IPS-15b (cell line): Measurements from ENCODE around the gene MAP3K3.

ENCODE experiments used
- H3K27me3 ChIP-seq: one replicate; pipeline ENCODE4 v1.6.1; 2013; ENCODE audit warnings: low read length; ENCODE audit not compliant: control insufficient read depth, insufficient read depth
- H3K36me3 ChIP-seq: one replicate; pipeline ENCODE4 v1.6.1; 2013; ENCODE audit warnings: low read length; ENCODE audit not compliant: control insufficient read depth, insufficient read depth
- H3K4me1 ChIP-seq: one replicate; pipeline ENCODE4 v1.6.1; 2013; ENCODE audit warnings: mild to moderate bottlenecking, low read length; ENCODE audit not compliant: control insufficient read depth, insufficient read depth
- H3K4me3 ChIP-seq: one replicate; pipeline ENCODE4 v1.5.1; 2013; ENCODE audit warnings: low read depth, low read length
- H3K9ac ChIP-seq: one replicate; pipeline ENCODE4 v1.6.1; 2013; ENCODE audit warnings: low read depth, mild to moderate bottlenecking, low read length
- H3K9me3 ChIP-seq: one replicate; pipeline ENCODE4 v1.6.1; 2013; ENCODE audit warnings: mild to moderate bottlenecking, low read length; ENCODE audit not compliant: control insufficient read depth, insufficient read depth

The MAP3K3 gene

DNA sequence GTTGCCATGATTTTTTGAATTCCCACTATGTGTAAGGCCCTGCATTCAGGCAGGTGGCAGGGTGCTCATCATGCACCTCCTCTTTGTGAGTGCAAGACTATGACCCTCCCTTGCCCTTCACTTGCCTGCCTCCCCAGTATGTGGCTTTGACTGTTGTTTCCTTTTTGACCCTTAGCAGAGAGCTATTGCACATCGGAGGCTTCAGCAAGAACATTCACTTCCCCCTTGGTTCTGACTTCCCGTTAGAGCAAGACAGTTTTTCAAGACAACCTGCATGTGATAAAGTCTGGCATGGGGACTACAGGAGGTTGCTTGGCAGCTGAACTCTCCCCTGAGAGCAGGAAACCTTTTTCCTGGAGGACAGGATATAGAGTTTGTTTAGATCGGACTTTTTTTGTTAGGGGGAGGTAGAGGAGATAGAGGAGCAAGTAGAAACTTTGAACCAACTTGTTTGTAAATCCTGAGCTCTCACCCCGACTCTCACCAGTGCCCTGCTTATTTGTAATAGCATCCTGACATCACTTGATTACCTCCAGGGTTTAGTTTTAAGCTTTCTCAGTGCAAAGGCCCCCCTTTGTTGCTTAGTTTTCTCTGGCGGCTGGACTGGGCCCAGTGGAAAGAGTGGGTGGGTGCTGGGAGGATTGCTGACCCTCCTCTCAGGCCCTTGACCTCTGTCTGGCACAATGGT, 43.5 kb downstream of the MAP3K3 start:
- H3K4me3 ChIP-seq = no peak overlapping the region
- H3K4me1 ChIP-seq = no peaks in the 10 kb centered on the region
- no peak overlapping the region for H3K9ac ChIP-seq
- no peaks in the 10 kb centered on the region for H3K27me3 ChIP-seq
- H3K36me3 ChIP-seq = no peaks in the 10 kb centered on the region
- H3K9me3 ChIP-seq = no peaks in the 10 kb centered on the region

DNA sequence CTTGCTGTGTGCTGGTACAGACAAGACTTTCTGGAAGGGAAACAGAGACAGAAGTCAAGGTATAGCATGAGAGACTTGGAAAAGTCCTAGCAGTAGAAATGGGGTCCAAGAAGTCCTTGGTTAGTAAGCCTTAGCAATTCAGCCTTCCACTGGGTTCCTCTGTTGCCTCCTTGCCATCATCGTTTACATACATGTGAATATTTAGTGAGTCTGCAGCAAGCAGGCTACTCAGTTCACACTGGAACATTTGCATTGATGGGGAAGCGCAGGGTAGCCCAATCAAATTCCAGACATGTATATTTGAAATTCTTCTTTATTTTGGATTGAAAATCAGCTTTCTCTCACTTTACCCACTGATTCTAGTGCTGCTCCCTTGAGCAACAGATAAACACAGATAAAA, 50.6 kb downstream of the MAP3K3 start:
- H3K36me3 ChIP-seq = no peaks in the 10 kb centered on the region
- peaks cover 4% of the 10 kb centered on the region for H3K4me1 ChIP-seq

DNA sequence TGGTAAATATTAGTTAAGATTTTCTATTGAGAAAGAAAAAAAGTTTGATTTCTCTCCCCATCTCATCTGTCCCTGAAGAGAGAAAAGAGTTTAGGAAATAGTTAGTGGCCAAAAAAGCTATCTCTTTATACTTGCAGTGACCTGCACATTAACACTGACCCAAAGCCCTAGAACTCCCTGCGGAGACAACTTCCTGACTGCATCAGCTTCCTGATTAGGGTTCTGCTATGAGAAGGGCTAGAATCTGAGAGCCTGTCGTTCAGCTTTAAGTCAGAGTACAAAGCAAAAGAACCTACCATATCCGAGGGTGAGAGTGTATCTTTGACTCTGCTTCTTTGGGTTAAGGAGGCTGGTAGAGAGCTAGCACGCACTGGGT, 53.0 kb downstream of the MAP3K3 start:
- Histone ChIP-seq H3K4me3 (no peak overlapping the region), H3K4me1 (peaks cover 4% of the 10 kb centered on the region), H3K9ac (no peak overlapping the region), H3K36me3 (no peaks in the 10 kb centered on the region), H3K9me3 (no peaks in the 10 kb centered on the region), H3K27me3 (no peaks in the 10 kb centered on the region)

More for the DNA sequence above, 50.6 kb downstream of the MAP3K3 start:
- Histone ChIP-seq H3K9ac (no peak overlapping the region), H3K4me3 (no peak overlapping the region), H3K27me3 (no peaks in the 10 kb centered on the region), H3K9me3 (no peaks in the 10 kb centered on the region)

DNA sequence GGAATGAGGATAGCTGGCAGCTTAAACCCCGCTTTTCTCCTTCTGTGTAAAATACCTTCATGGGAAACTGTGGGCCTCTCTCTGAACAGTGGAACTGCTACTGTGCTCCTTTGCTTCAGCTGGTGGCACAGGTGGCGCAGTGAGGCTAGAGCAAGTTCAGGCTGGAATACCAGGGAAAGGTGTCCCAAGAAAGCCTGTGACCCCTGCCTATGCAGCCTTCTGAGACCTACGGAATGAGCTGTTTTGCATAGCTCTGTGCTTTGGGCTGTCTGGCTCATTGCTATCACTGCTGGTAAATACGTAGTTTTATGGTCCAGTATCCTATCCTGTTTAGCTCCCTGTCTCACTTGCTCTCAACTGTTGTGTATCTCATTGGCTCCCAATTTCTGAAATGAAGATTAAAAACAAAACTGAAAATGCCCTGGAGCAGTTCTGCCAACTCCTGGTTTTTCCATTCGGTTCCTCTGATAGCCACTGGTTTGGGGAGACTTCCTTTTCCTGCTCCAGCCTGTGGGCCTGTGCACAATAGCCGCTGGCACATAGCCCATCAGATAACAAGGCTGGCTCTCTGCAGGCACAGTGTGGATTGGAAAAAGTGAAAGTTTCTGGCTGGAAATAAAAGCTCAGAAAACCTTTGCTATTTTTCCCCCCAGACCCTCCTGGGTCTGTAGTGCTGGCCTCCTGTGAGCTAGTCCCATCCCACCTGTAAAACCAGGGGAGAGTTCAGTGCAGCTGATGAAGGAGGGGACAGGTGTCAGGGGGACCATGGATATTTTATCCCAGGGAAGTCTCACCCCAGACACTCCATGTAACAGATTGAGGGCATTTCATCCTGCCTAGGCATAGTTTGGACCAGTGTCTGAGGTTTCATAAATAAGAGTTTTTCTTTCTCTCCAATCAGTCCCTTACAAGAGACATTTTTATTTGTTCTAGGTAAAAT, 53.7 kb downstream of the MAP3K3 start:
- H3K4me3 ChIP-seq = no peak overlapping the region
- no peak overlapping the region for H3K9ac ChIP-seq
- H3K4me1 ChIP-seq = peaks cover 4% of the 10 kb centered on the region
- no peaks in the 10 kb centered on the region for H3K36me3 ChIP-seq
- no peaks in the 10 kb centered on the region for H3K27me3 ChIP-seq
- no peaks in the 10 kb centered on the region for H3K9me3 ChIP-seq

DNA sequence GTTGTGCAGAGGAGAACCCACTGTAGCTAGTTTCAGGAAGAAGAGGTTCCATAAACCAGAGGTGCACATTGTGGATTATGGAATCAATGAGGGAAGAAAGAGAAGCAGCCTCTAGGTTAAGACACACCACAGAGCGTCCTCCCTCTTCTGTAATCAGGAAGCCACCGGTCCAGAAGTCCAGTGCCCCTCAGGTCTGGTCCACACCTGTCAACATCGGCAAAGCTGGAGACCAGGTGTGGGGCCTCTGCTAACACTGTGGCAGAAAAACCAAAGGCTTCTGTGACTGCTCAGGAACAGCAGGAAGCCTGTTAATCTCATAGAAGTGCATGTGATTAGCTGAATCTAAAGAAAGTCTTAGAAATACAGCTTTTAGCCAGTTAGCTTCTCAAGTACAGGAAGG, 54.4 kb downstream of the MAP3K3 start:
- no peaks in the 10 kb centered on the region for H3K36me3 ChIP-seq
- no peaks in the 10 kb centered on the region for H3K9me3 ChIP-seq
- peaks cover 4% of the 10 kb centered on the region for H3K4me1 ChIP-seq
- no peak overlapping the region for H3K4me3 ChIP-seq
- no peaks in the 10 kb centered on the region for H3K27me3 ChIP-seq
- no peak overlapping the region for H3K9ac ChIP-seq

DNA sequence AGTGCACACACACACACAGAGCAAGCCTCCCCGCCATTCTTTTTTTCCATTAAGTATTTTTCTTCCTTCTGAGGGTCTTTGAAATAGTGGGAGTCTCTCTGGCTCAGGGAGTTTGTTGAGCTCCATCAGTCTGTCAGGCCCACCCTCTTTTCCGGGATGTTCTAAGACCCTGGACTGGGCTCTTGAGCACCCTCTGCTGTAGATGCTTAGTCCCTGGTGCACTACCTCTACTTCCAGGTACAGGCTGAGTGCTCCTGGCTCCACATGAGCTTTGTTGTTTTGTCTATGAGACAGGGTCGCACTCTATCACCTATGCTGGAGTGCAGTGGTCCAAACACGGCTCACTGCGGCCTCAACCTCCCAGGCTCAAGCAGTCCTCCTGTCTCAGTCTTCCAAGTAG, 57.0 kb downstream of the MAP3K3 start:
- Histone ChIP-seq H3K9me3 (no peaks in the 10 kb centered on the region), H3K4me3 (no peak overlapping the region), H3K9ac (no peak overlapping the region), H3K4me1 (no peaks in the 10 kb centered on the region), H3K36me3 (no peaks in the 10 kb centered on the region), H3K27me3 (no peaks in the 10 kb centered on the region)

DNA sequence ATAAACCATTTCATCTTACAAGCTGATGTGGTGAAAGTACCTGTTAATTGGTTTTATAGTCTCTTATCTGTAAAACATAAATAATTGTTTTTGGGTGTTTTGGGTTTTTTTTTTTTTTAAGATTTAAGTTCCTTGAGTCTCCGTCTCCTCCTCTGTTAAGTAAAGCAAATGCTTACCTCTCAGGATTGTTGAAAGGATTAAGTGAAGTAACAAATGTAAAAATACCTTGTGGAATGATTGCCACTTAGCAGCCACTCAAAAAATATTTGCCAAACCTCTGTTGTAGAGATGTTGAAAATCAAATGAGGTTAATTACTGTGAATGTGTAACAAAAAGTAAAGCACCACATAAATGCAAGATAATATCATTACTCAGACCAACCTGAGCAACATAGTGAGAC, 58.5 kb downstream of the MAP3K3 start:
- Histone ChIP-seq H3K36me3 (no peaks in the 10 kb centered on the region), H3K4me3 (no peak overlapping the region), H3K27me3 (no peaks in the 10 kb centered on the region), H3K4me1 (no peaks in the 10 kb centered on the region), H3K9ac (no peak overlapping the region), H3K9me3 (no peaks in the 10 kb centered on the region)

DNA sequence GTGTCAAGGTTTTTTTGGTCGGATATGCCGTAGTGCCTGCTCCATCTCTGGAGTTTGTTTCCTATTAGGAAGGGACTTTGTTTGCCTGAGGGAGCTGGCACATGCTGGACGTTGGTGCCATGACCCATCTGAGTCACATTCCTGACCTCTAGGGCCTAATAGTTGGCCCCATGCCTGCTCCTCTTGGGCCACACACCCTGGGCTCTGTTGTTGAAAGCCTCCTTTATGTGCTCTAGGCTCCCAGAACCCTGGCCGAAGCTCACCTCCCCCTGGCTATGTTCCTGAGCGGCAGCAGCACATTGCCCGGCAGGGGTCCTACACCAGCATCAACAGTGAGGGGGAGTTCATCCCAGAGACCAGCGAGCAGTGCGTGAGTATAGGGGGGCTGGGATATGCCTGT, 59.3 kb downstream of the MAP3K3 start:
- H3K4me3 ChIP-seq = no peak overlapping the region
- H3K9me3 ChIP-seq = no peaks in the 10 kb centered on the region
- H3K4me1 ChIP-seq = no peaks in the 10 kb centered on the region
- no peak overlapping the region for H3K9ac ChIP-seq
- no peaks in the 10 kb centered on the region for H3K27me3 ChIP-seq
- no peaks in the 10 kb centered on the region for H3K36me3 ChIP-seq

DNA sequence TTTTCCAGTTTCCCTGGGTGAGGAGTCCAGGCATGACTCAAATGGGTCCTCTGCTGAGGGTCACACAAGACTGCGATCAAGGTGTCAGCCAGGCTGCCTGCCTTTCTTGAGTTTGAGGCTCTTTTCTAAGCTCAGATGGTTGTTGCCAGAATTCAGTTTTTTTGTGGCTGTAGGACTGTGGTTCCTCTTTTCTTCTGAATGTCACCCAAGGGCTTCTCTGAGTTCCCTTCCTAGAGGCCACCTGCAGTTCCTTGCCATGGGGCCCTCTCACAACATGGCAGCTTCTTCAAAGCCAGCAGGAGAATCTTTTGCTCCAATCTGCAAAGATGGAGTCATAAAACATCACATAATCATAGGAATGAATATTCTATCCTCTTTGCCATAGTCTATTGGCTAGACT, 60.2 kb downstream of the MAP3K3 start:
- no peaks in the 10 kb centered on the region for H3K9me3 ChIP-seq

DNA sequence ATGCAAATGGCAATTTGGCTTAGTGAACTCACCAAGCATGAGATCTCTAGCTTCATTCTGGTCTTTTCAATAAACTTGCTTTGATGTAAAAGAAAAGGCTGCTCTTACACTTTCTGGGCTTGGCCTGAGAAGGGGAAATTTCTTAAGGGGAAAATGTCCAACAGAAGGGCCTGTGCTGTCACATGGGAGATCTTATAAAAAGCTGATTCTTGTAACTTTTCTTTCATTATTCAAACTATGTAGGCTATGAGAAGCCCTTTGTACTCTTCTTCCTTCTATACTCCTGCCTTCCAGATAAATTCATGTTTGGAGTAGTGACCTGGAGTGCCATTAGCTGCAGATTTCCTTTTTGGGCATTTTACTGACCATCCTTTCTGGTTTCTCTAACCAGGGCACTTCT, 60.8 kb downstream of the MAP3K3 start:
- H3K27me3 ChIP-seq = no peaks in the 10 kb centered on the region
- H3K9ac ChIP-seq = no peak overlapping the region
- no peaks in the 10 kb centered on the region for H3K4me1 ChIP-seq
- H3K36me3 ChIP-seq = no peaks in the 10 kb centered on the region
- H3K9me3 ChIP-seq = no peaks in the 10 kb centered on the region
- H3K4me3 ChIP-seq = no peak overlapping the region

More for the DNA sequence above, 60.2 kb downstream of the MAP3K3 start:
- Histone ChIP-seq H3K27me3 (no peaks in the 10 kb centered on the region), H3K4me3 (no peak overlapping the region), H3K4me1 (no peaks in the 10 kb centered on the region), H3K36me3 (no peaks in the 10 kb centered on the region), H3K9ac (no peak overlapping the region)

DNA sequence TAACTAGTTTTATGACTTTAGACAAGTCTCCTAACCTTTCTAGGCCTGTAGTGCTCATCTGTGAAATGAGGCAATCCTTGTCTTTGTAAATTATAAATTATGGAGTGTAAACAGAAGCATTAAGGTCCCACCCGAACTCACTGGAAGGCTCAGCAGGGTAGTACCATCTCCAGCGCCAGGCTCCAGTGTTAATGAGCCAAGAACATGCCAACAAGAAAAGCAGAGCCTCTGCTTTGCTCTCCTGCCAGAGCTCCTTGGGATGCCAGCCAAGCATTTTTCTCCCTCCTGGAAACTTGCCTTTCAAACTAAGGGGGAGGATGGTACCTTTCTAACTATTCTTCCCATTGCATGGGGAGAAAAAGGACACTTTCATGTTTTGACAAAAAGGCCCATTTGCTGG, 62.8 kb downstream of the MAP3K3 start:
- Histone ChIP-seq H3K9me3 (no peaks in the 10 kb centered on the region), H3K36me3 (peaks cover 7% of the 10 kb centered on the region), H3K27me3 (no peaks in the 10 kb centered on the region), H3K4me3 (no peak overlapping the region), H3K4me1 (no peaks in the 10 kb centered on the region), H3K9ac (no peak overlapping the region)

DNA sequence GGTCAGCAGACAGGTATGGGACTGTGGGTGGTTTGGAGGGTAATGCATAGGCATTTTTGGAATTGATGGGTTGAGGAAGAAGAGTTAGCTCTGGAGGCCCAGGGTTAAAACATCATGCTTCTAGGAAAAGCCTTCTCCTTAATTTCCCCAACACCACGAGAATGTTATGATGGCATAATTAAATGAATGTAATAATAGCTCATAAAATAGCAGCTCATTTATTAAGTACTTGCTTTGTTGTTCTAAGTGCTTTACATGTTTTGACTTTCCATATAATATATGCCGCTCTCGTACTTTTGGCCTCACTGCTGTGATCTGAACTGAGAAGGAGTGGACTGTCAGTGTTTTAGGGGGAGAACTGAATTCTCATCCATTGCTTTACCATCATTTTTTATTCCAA, 63.4 kb downstream of the MAP3K3 start:
- no peak overlapping the region for H3K4me3 ChIP-seq
- H3K4me1 ChIP-seq = no peaks in the 10 kb centered on the region
- H3K9me3 ChIP-seq = no peaks in the 10 kb centered on the region
- no peaks in the 10 kb centered on the region for H3K27me3 ChIP-seq
- no peak overlapping the region for H3K9ac ChIP-seq
- H3K36me3 ChIP-seq = peaks cover 7% of the 10 kb centered on the region
